K562 (cell line): ENCODE data around the gene NAT14. TPM values are rescaled to one million over a fixed set of nuclear protein-coding genes. Genes with fewer than 3 reads are reported as not detected.

Experiments
- ATAC-seq: fragments of 200-7000 bp; cut with Tn5 transposase; 3 replicates; pipeline ENCODE4 v1.9.1; 2020; ENCODE audit warnings: moderate library complexity
- BruUV-seq: library from RNA; stranded (reverse); fragments of 400-500 nt; replicated peaks from 2 replicates; lab custom pipeline; 2021; lab: Mats Ljungman, UMichigan
- CTCF ChIA-PET: fragments of 300-600 bp; formaldehyde crosslinking; extraction: SDS; loops from one replicate; lab custom pipeline; 2021; ENCODE audit warnings: low intra/inter-chr PET ratio; lab: Yijun Ruan, JAX
- POLR2A ChIA-PET: fragments of 300-600, 350-650 bp; sonication (Branson Sonifier 250); formaldehyde crosslinking; extraction: SDS; loops from one replicate; lab custom pipeline; 2021; ENCODE audit warnings: antibody characterized with exemption, inconsistent platforms; lab: Yijun Ruan, JAX
- DNase-seq, 4 experiments: peaks; one replicate each; pipeline versions ENCODE4 v3.0.0 to v3.0.0-alpha.2; 2011 to 2018; ENCODE audit warnings: low spot score in 3 of 4, mixed read lengths in 3 of 4; ENCODE audit errors: extremely low read depth in 1 of 4
- FAIRE-seq: peaks from 2 replicates; lab custom pipeline; 2011; peaks lifted over from hg19 to GRCh38; lab: Jason Lieb, UNC
- H2AFZ ChIP-seq: 2 replicates; pipeline ENCODE4 v1.6.0; 2011; ENCODE audit warnings: low read depth, low read length, control low read depth, inconsistent platforms
- H3K27ac ChIP-seq: fragments of 200-600 bp; 3 replicates; pipeline ENCODE4 v1.8.0; 2011; ENCODE audit warnings: low read depth, mild to moderate bottlenecking, control low read depth, inconsistent platforms, low read length, moderate library complexity, mixed read lengths; ENCODE audit errors: extremely low read depth
- H3K27me3 ChIP-seq, 2 experiments: fragments of 300-600 bp in 1 of 2; 2 replicates in 1 of 2; 3 replicates in 1 of 2; pipeline versions ENCODE4 v1.6.0 to v1.8.0; 2011; ENCODE audit warnings: inconsistent platforms in 2 of 2, low read length in 2 of 2, mild to moderate bottlenecking in 1 of 2, mixed read lengths in 1 of 2, moderate library complexity in 1 of 2; ENCODE audit not compliant: control insufficient read depth in 2 of 2, insufficient read depth in 2 of 2
- H3K36me3 ChIP-seq: fragments of 300-600 bp; 3 replicates; pipeline ENCODE4 v1.8.0; 2011; ENCODE audit warnings: mild to moderate bottlenecking, low read length, inconsistent platforms; ENCODE audit not compliant: control insufficient read depth, insufficient read depth
- H3K4me1 ChIP-seq, 2 experiments: fragments of 200-600 bp in 1 of 2; replicated peaks in 1 of 2; 2 replicates in 1 of 2; 3 replicates in 1 of 2; pipeline versions ENCODE4 v1.5.1 to v1.8.0; 2011; ENCODE audit warnings: inconsistent platforms in 2 of 2, low read length in 2 of 2, mild to moderate bottlenecking in 1 of 2, mixed read lengths in 1 of 2, moderate library complexity in 1 of 2; ENCODE audit not compliant: control insufficient read depth in 2 of 2, insufficient read depth in 2 of 2
- H3K4me2 ChIP-seq: 2 replicates; pipeline ENCODE4 v1.6.1; 2011; ENCODE audit warnings: low read length, control low read depth, inconsistent platforms, mixed read lengths; ENCODE audit not compliant: insufficient read depth
- H3K4me3 ChIP-seq: fragments of 200-600 bp; sonication (generic), shearing (Covaris generic); 2 replicates; pipeline ENCODE4 v1.5.1; 2016; ENCODE audit warnings: control low read depth, inconsistent platforms
- H3K79me2 ChIP-seq: fragments of 200-600 bp; 3 replicates; pipeline ENCODE4 v1.8.0; 2011; ENCODE audit warnings: low read length, inconsistent platforms; ENCODE audit not compliant: control insufficient read depth, insufficient read depth
- H3K9ac ChIP-seq, 2 experiments: 2 replicates each; pipeline versions ENCODE4 v1.6.0 to v1.6.1; 2011; ENCODE audit warnings: low read depth in 2 of 2, low read length in 2 of 2, control low read depth in 1 of 2, inconsistent platforms in 1 of 2, mild to moderate bottlenecking in 1 of 2, mixed read lengths in 1 of 2; ENCODE audit not compliant: insufficient read depth in 1 of 2
- H3K9me1 ChIP-seq: one replicate; pipeline ENCODE4 v1.6.0; 2011; ENCODE audit warnings: inconsistent platforms, mild to moderate bottlenecking, low read length, moderate library complexity; ENCODE audit not compliant: control insufficient read depth, insufficient read depth
- H3K9me3 ChIP-seq: replicated peaks from 2 replicates; pipeline ENCODE4 v1.5.1; 2011; ENCODE audit warnings: low read depth, low read length, inconsistent platforms; ENCODE audit not compliant: control insufficient read depth, insufficient read depth
- H4K20me1 ChIP-seq: replicated peaks from 2 replicates; pipeline ENCODE4 v1.6.1; 2011; ENCODE audit warnings: low read length, inconsistent platforms, mixed read lengths; ENCODE audit not compliant: control insufficient read depth, insufficient read depth
- CAMTA2 ChIP-seq: fragments of 250-450 bp; sonication (Bioruptor Pico); conservative IDR thresholded peaks from 2 replicates; pipeline ENCODE4 v1.5.1; 2022
- CBX3 ChIP-seq, 2 experiments: IDR thresholded peaks; 1 replicate in 1 of 2; 2 replicates in 1 of 2; pipeline ENCODE4 v1.6.1; 2012; ENCODE audit warnings: inconsistent platforms in 2 of 2, low read length in 2 of 2, borderline replicate concordance in 1 of 2, control low read depth in 1 of 2
- HMGN3 ChIP-seq: IDR thresholded peaks from 2 replicates; pipeline ENCODE4 v1.6.1; 2011; ENCODE audit warnings: borderline replicate concordance, low read depth, mild to moderate bottlenecking, mixed read lengths, low read length; ENCODE audit not compliant: insufficient read length; ENCODE audit errors: extremely low read depth
- HNRNPUL1 ChIP-seq: fragments of 200-400 bp; formaldehyde crosslinking; IDR thresholded peaks from 2 replicates; pipeline ENCODE4 v1.6.1; 2017; ENCODE audit warnings: low read length
- YY1 ChIP-seq, 3 experiments: IDR thresholded peaks; 2 replicates each; pipeline ENCODE4 v1.6.1; 2011; ENCODE audit warnings: low read length in 2 of 3, mild to moderate bottlenecking in 2 of 3, moderate library complexity in 2 of 3, borderline replicate concordance in 1 of 3, control low read depth in 1 of 3, low read depth in 1 of 3; ENCODE audit not compliant: insufficient read depth in 3 of 3, insufficient replicate concordance in 2 of 3, control insufficient read depth in 1 of 3, insufficient read length in 1 of 3; ENCODE audit errors: extremely low read depth in 1 of 3
- WGBS: fragments of 100-300 bp; shearing (Covaris generic); methylation state at CpG from one replicate; pipeline ENCODE4 v1.1.6; 2016; ENCODE audit warnings: low coverage, mixed read lengths; ENCODE audit not compliant: insufficient coverage; ENCODE audit errors: missing lambda C conversion rate; 5-methylcytosine and 5-hydroxymethylcytosine counted together
- in situ Hi-C: fragments of 300-500 bp; cut with MboI; formaldehyde crosslinking; loops from 4 replicates; pipeline ENCODE4 v1.15.0; 2018; ENCODE audit warnings: inconsistent platforms, mixed read lengths
- intact Hi-C: fragments of 100-400 bp; cut with micrococcal nuclease; formaldehyde crosslinking; loops from 2 replicates; pipeline ENCODE4 v1.14.2; 2022
- polyA plus RNA-seq, 8 experiments: library from polyadenylated mRNA; depleted of rRNA in 4 of 8; stranded (reverse) in 5 of 8; unstranded in 3 of 8; fragments of >200 nt; fragmentation: Nextera tagmentation in 2 of 8; fragmentation: Illumina TruSeq in 1 of 8; extraction: Ambion mirVana in 2 of 8; extraction: Trizol in 1 of 8; gene quantifications; 2 replicates each; pipeline versions ENCODE4 v1.2.1 to v1.2.3, GENCODE V29; 2011 to 2014; ENCODE audit warnings: inconsistent platforms in 1 of 8, missing spikeins in 1 of 8
- total RNA-seq, 7 experiments: library from RNA; depleted of rRNA in 6 of 7; stranded (reverse); fragments of >200 nt in 6 of 7; fragmentation: Illumina TruSeq in 2 of 7; extraction: Trizol in 2 of 7; gene quantifications; 2 replicates each; pipeline versions ENCODE4 v1.2.1 to v1.2.3, GENCODE V29; 2011 to 2021; ENCODE audit warnings: low replicate concordance in 1 of 7
- TF ChIP-seq, protein P1 (sequence below): sonication (generic); formaldehyde crosslinking; IDR thresholded peaks from 2 replicates; pipeline ENCODE4 v1.8.1; 2023; ENCODE audit warnings: missing genetic modification reagents, mild to moderate bottlenecking, borderline replicate concordance
- TF ChIP-seq, protein P2 (sequence below): fragments of 200-800 bp; sonication (Bioruptor generic); IDR thresholded peaks from 2 replicates; pipeline ENCODE4 v1.6.1; 2016; ENCODE audit warnings: missing genetic modification characterization, missing compliant biosample characterization

NAT14 gene
- total and polyA plus RNA-seq, 9 of the 15 experiments (the other 6 are each of a cell fraction or from before 2014, with no cell fraction given), result 2.4 to 77.0 (median 26.7) TPM

DNA sequence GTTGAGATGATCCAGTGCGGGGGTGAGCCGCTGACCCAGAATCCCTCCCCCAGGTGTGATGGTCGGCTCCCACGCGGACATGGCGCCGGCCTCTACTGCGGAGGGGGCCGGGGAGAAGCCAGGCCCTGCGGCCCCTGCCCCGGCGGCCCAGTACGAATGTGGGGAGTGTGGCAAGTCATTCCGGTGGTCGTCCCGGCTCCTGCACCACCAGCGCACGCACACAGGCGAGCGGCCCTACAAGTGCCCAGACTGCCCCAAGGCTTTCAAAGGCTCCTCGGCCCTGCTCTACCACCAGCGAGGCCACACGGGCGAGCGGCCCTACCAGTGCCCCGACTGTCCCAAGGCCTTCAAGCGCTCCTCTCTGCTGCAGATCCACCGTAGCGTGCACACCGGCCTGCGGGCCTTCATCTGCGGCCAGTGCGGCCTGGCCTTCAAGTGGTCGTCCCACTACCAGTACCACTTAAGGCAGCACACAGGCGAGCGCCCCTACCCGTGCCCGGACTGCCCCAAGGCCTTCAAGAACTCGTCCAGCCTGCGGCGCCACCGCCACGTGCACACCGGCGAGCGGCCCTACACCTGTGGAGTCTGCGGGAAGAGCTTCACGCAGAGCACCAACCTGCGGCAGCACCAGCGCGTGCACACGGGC lies 3.7 kb upstream of the NAT14 start (continued):
- TF ChIP-seq CBX3 (IDR thresholded peaks at IDR 0.05; ENCODE audit: borderline replicate concordance in 1 of 2, low read length in 2 of 2) (no peak), HMGN3 (no peak)
- TF ChIP-seq, protein P1, sequence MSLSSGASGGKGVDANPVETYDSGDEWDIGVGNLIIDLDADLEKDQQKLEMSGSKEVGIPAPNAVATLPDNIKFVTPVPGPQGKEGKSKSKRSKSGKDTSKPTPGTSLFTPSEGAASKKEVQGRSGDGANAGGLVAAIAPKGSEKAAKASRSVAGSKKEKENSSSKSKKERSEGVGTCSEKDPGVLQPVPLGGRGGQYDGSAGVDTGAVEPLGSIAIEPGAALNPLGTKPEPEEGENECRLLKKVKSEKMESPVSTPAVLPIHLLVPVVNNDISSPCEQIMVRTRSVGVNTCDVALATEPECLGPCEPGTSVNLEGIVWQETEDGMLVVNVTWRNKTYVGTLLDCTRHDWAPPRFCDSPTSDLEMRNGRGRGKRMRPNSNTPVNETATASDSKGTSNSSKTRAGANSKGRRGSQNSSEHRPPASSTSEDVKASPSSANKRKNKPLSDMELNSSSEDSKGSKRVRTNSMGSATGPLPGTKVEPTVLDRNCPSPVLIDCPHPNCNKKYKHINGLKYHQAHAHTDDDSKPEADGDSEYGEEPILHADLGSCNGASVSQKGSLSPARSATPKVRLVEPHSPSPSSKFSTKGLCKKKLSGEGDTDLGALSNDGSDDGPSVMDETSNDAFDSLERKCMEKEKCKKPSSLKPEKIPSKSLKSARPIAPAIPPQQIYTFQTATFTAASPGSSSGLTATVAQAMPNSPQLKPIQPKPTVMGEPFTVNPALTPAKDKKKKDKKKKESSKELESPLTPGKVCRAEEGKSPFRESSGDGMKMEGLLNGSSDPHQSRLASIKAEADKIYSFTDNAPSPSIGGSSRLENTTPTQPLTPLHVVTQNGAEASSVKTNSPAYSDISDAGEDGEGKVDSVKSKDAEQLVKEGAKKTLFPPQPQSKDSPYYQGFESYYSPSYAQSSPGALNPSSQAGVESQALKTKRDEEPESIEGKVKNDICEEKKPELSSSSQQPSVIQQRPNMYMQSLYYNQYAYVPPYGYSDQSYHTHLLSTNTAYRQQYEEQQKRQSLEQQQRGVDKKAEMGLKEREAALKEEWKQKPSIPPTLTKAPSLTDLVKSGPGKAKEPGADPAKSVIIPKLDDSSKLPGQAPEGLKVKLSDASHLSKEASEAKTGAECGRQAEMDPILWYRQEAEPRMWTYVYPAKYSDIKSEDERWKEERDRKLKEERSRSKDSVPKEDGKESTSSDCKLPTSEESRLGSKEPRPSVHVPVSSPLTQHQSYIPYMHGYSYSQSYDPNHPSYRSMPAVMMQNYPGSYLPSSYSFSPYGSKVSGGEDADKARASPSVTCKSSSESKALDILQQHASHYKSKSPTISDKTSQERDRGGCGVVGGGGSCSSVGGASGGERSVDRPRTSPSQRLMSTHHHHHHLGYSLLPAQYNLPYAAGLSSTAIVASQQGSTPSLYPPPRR (CRISPR knock-in tag), result no peak
- TF ChIP-seq, all 486 proteins: peak for 0

GRCh38 chr19:55481794-55482155 lies 3.2 kb upstream of the NAT14 start:
- H3K9ac ChIP-seq, result no peak overlapping the region
- intact Hi-C loops, result no loop called here
- ATAC-seq (no peak), FAIRE-seq (no peak), DNase-seq (no peak)
- no peak overlapping the region for H3K4me2 ChIP-seq
- in situ Hi-C loops, result no loop called here
- H3K4me3 ChIP-seq, result no peak overlapping the region
- ChIA-PET CTCF (no interaction called here), POLR2A (no interaction called here)
- H3K9me3 ChIP-seq, result no peaks in the 10 kb centered on the region
- no peak overlapping the region for H3K27ac ChIP-seq
- no CpG with 5 or more reads among the region's 40 CpGs for WGBS
- no peaks in the 10 kb centered on the region for H4K20me1 ChIP-seq
- peaks cover 32% of the 10 kb centered on the region for H3K36me3 ChIP-seq
- H3K79me2 ChIP-seq, result peaks cover 31% of the 10 kb centered on the region
- H2AFZ ChIP-seq, result no peak overlapping the region
- peaks cover 20 to 64% of the 10 kb centered on the region in 2 experiments for H3K4me1 ChIP-seq
- no TSS peak for BruUV-seq
- H3K27me3 ChIP-seq, result no peaks in the 10 kb centered on the region
- H3K9me1 ChIP-seq, result no peaks in the 10 kb centered on the region
- TF ChIP-seq YY1 (IDR thresholded peaks at IDR 0.05; ENCODE audit: borderline replicate concordance in 1 of 3, control insufficient read depth in 1 of 3, extremely low read depth in 1 of 3, insufficient read depth in 3 of 3, insufficient read length in 1 of 3, insufficient replicate concordance in 2 of 3, low read depth in 1 of 3, low read length in 2 of 3), result no peak
- TF ChIP-seq HNRNPUL1, result no peak
- TF ChIP-seq, protein P2, sequence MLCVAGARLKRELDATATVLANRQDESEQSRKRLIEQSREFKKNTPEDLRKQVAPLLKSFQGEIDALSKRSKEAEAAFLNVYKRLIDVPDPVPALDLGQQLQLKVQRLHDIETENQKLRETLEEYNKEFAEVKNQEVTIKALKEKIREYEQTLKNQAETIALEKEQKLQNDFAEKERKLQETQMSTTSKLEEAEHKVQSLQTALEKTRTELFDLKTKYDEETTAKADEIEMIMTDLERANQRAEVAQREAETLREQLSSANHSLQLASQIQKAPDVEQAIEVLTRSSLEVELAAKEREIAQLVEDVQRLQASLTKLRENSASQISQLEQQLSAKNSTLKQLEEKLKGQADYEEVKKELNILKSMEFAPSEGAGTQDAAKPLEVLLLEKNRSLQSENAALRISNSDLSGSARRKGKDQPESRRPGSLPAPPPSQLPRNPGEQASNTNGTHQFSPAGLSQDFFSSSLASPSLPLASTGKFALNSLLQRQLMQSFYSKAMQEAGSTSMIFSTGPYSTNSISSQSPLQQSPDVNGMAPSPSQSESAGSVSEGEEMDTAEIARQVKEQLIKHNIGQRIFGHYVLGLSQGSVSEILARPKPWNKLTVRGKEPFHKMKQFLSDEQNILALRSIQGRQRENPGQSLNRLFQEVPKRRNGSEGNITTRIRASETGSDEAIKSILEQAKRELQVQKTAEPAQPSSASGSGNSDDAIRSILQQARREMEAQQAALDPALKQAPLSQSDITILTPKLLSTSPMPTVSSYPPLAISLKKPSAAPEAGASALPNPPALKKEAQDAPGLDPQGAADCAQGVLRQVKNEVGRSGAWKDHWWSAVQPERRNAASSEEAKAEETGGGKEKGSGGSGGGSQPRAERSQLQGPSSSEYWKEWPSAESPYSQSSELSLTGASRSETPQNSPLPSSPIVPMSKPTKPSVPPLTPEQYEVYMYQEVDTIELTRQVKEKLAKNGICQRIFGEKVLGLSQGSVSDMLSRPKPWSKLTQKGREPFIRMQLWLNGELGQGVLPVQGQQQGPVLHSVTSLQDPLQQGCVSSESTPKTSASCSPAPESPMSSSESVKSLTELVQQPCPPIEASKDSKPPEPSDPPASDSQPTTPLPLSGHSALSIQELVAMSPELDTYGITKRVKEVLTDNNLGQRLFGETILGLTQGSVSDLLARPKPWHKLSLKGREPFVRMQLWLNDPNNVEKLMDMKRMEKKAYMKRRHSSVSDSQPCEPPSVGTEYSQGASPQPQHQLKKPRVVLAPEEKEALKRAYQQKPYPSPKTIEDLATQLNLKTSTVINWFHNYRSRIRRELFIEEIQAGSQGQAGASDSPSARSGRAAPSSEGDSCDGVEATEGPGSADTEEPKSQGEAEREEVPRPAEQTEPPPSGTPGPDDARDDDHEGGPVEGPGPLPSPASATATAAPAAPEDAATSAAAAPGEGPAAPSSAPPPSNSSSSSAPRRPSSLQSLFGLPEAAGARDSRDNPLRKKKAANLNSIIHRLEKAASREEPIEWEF, result no peak
- TF ChIP-seq CAMTA2 (CRISPR knock-in tag), result no peak
